Activated CD4-positive, alpha-beta memory T cell treated with anti-CD3 and anti-CD28 coated beads for 36 hours (primary cell): ENCODE results near the gene DCAKD. TPM values are rescaled to one million over a fixed set of nuclear protein-coding genes. Genes with fewer than 3 reads are reported as not detected.

Experiments used
- CTCF ChIA-PET: fragments of 350-600 bp; sonication (Branson Sonifier 250); formaldehyde crosslinking; loops from one replicate; lab custom pipeline; 2021; ENCODE audit warnings: antibody characterized with exemption, inconsistent platforms; lab: Charles Lee
- POLR2A ChIA-PET: fragments of 350-600 bp; sonication (Branson Sonifier 250); formaldehyde crosslinking; loops from one replicate; lab custom pipeline; 2021; ENCODE audit warnings: antibody characterized with exemption; lab: Charles Lee
- DNase-seq: peaks from one replicate; pipeline ENCODE4 v3.0.0-alpha.2; 2020
- H3K27ac Mint-ChIP-seq: one replicate; pipeline ENCODE4 v1.8.0; 2021; ENCODE audit warnings: mixed read lengths
- H3K27me3 Mint-ChIP-seq: one replicate; pipeline ENCODE4 v1.8.0; 2021; ENCODE audit warnings: mixed read lengths
- H3K36me3 Mint-ChIP-seq: one replicate; pipeline ENCODE4 v1.8.0; 2021; ENCODE audit warnings: mixed read lengths
- H3K4me1 Mint-ChIP-seq: one replicate; pipeline ENCODE4 v1.8.0; 2021; ENCODE audit warnings: low read depth, mixed read lengths
- H3K4me3 Mint-ChIP-seq: one replicate; pipeline ENCODE4 v1.8.0; 2021; ENCODE audit warnings: mild to moderate bottlenecking, mixed read lengths
- H3K9me3 Mint-ChIP-seq: one replicate; pipeline ENCODE4 v1.8.0; 2021; ENCODE audit warnings: mixed read lengths
- intact Hi-C: fragments of 100-400 bp; cut with micrococcal nuclease; formaldehyde crosslinking; loops from one replicate; pipeline ENCODE4 v1.15.1; 2023
- total RNA-seq, 2 experiments: library from RNA; stranded (reverse); gene quantifications; one replicate each; pipeline ENCODE4 v1.2.3, GENCODE V29; 2021

The DCAKD gene
- total RNA-seq, 2 experiments from 2014 or later: 32.0 to 34.0 TPM

DNA sequence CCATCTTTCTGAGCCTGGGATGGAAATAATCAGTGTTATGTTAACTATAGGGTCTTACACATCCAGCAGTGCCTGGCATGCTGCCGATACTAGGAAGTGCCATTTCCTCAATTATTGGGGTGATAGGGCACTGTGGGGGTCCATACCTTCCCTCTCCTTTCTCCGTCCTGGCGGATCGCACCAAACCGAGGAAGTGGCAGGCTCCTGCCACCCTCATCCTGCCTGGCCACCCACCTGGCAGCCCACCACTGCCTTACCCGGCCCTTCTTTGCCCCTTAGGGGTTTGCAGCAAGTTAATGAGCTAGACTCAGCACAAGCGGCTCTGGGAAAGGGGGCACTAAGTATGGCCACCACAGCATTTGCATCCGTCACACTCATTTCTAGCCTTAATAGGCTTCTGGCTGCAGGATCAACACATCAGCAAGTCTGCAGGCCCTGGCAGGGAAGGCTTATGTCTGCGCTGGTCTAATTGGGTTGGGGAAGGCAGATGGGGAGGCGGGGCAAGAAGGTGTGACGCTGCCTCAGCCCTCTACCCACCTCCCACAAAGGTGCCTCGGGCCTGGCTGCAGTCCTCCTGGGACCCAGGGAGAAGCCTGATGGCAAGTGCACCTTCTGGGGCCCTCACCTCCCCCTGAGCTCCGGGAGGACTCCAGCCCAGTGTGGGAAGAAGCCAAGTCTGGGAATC lies 28.6 kb downstream of the DCAKD start:
- POLR2A ChIA-PET: no interaction called here
- Mint-ChIP-seq H3K36me3 (peaks cover 4% of the 10 kb centered on the region), H3K27ac (no peak overlapping the region), H3K4me3 (no peak overlapping the region), H3K4me1 (peaks cover 16% of the 10 kb centered on the region), H3K9me3 (no peaks in the 10 kb centered on the region), H3K27me3 (peaks cover 31% of the 10 kb centered on the region)
- no peak for DNase-seq
- CTCF ChIA-PET: interaction anchor here (0.6 to 6.3 kb wide), 34 partner anchors 11 to 1862 kb away, joined by 3 to 162 read pairs (median 6); partner anchors contain the start of genes DCAKD, EFTUD2 and GFAP
- intact Hi-C loops: loop anchor here (1.0 to 5.0 kb wide), 3 partner anchors 102 to 245 kb away; partner anchors contain the start of gene EFTUD2

DNA sequence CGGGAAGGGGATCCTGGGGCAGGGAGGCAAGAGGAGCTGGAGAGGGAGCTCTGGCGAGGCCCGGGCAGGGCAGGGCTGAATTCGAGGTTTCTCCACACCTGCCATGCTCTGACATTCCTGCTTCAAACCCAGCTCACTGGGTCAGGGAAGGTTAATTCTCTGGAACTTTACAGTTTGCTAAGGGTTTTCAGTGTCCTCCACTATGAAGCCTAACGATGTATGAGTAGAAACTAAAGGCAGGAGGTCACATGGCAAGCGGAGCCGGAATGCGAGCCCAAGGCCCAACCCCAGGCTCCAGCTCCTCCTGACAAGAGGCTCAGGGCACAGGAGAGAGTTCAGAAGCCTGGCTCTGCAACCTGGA lies 29.2 kb downstream of the DCAKD start:
- intact Hi-C loops: loop anchor here (1.0 to 5.0 kb wide), 3 partner anchors 102 to 245 kb away; partner anchors contain the start of gene EFTUD2
- Mint-ChIP-seq H3K9me3 (no peaks in the 10 kb centered on the region), H3K4me1 (peaks cover 16% of the 10 kb centered on the region), H3K27ac (no peak overlapping the region), H3K4me3 (no peak overlapping the region), H3K27me3 (peaks cover 33% of the 10 kb centered on the region), H3K36me3 (peaks cover 4% of the 10 kb centered on the region)
- DNase-seq: no peak
- ChIA-PET CTCF (interaction anchor here (0.6 to 6.3 kb wide), 35 partner anchors 11 to 1863 kb away, joined by 3 to 162 read pairs (median 6); partner anchors contain the start of genes DCAKD, EFTUD2 and GFAP), POLR2A (no interaction called here)

DNA sequence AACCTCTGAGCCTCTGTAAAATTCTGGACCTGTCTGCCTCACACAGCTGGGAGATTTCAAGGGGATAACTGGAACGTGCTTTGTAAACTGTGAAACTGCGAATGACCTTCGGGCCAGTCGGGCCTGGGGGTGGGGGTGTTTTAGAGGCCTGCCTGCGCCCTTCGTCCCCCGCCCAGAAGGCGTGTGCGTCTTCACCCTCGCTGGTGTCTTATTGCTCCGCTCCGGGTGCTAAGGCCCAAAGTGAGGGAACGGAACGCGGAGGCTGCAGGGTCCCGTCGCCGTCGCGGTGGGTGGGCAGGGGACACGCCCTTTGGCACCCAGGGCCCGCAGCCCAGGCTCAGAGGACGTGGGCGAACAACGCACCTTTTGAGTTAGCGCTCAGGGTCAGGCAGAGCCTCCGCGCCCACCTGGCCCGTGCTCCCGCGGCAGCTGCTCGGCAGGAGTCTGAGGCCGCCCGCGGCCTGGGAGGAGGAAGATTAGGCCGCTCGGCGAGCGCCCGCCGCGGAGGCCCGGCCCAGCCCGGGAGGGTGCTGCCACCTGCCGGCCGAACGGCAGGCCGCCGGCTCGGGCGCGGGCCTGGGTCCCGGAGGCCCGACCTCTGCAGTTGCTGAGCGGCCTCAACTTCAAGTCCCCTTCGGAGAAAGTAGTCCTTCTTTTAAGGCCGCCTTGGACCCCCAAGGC lies 29.7 kb downstream of the DCAKD start:
- Mint-ChIP-seq H3K4me3 (peak overlapping the region; percentile 12), H3K36me3 (peaks cover 4% of the 10 kb centered on the region), H3K4me1 (peaks cover 16% of the 10 kb centered on the region), H3K9me3 (no peaks in the 10 kb centered on the region), H3K27me3 (peaks cover 35% of the 10 kb centered on the region), H3K27ac (no peak overlapping the region)
- DNase-seq: peak; percentile 71
- CTCF ChIA-PET: interaction anchor here (0.6 to 6.3 kb wide), 36 partner anchors 10 to 1863 kb away, joined by 3 to 162 read pairs (median 6); partner anchors contain the start of genes DCAKD, EFTUD2 and GFAP
- POLR2A ChIA-PET: interaction anchor here (2.6 kb wide), 1 partner anchor 101 kb away, joined by 12 read pairs; no protein-coding TSS in a partner anchor
- intact Hi-C loops: loop anchor here (1.0 to 5.0 kb wide), 4 partner anchors 75 to 244 kb away; partner anchors contain the start of genes EFTUD2 and KIF18B

DNA sequence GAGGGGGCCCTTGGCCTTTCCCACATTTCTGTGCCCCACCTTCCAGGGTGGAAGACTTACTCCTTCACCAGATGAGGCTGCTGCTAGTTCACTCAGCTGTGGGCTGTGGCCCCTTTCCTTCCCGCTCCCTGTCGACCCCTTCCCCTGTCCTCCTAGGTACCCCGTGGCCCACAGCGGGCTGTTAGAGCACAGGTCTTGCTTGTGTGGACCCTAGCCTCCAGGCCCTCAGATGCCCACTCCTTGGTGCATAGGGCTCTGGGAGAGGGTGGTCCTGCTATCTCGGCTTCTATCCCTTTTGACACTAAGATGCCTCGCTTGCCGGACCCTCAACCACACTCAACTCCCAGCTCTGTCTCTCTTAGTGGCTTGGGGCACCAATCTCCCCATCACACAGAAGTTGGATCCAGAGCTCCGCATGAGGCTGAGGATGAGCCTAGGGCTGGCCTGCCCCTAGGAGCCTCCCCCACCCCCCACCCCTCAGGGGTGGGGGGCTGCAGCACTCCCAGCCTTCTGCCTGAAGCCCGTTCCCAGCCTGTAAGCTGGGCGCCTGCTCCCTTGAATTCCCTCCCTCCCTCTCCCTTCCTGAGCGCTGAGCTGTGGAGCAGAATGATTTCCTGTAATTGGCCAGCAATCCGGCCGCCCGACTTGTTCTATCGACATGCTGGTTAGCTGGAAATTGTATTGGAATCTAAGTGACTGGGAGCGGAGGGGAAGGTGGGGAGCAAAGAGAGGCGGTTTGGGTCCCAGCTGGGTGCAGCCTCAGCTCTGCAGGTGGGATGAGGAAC lies 30.9 kb downstream of the DCAKD start:
- no peak overlapping the region for H3K27ac Mint-ChIP-seq
- ChIA-PET POLR2A (interaction anchor here (1.0 to 2.6 kb wide), 2 partner anchors 30 to 100 kb away, joined by 3 to 12 read pairs; no protein-coding TSS in a partner anchor), CTCF (interaction anchor here (0.8 to 6.3 kb wide), 24 partner anchors 9 to 245 kb away, joined by 3 to 162 read pairs (median 6); partner anchors contain the start of genes ACBD4, DCAKD, EFTUD2 and GFAP)
- H3K9me3 Mint-ChIP-seq: no peaks in the 10 kb centered on the region
- intact Hi-C loops: loop anchor here (2.0 to 5.0 kb wide), 3 partner anchors 74 to 243 kb away; partner anchors contain the start of genes EFTUD2 and KIF18B
- H3K36me3 Mint-ChIP-seq: peaks cover 3% of the 10 kb centered on the region
- H3K27me3 Mint-ChIP-seq: peaks cover 37% of the 10 kb centered on the region
- no peak for DNase-seq
- H3K4me3 Mint-ChIP-seq: no peak overlapping the region
- H3K4me1 Mint-ChIP-seq: peaks cover 16% of the 10 kb centered on the region

GRCh38 chr17:45018848-45019711 lies 32.4 kb downstream of the DCAKD start:
- Mint-ChIP-seq H3K36me3 (peaks cover 3% of the 10 kb centered on the region), H3K27me3 (peaks cover 37% of the 10 kb centered on the region), H3K4me1 (peaks cover 16% of the 10 kb centered on the region), H3K27ac (no peak overlapping the region), H3K4me3 (peak overlapping the region; percentile 78), H3K9me3 (no peaks in the 10 kb centered on the region)
- peak; percentile 53 for DNase-seq
- CTCF ChIA-PET: interaction anchor here (0.6 to 6.3 kb wide), 12 partner anchors 15 to 244 kb away, joined by 3 to 162 read pairs (median 4); partner anchors contain the start of genes GFAP and KIF18B
- POLR2A ChIA-PET: interaction anchor here (0.5 to 2.6 kb wide), 3 partner anchors 24 to 105 kb away, joined by 3 to 12 read pairs (median 3); no protein-coding TSS in a partner anchor
- intact Hi-C loops: loop anchor here (1.0 to 2.0 kb wide), 2 partner anchors 46 to 99 kb away; no protein-coding TSS in a partner anchor

DNA sequence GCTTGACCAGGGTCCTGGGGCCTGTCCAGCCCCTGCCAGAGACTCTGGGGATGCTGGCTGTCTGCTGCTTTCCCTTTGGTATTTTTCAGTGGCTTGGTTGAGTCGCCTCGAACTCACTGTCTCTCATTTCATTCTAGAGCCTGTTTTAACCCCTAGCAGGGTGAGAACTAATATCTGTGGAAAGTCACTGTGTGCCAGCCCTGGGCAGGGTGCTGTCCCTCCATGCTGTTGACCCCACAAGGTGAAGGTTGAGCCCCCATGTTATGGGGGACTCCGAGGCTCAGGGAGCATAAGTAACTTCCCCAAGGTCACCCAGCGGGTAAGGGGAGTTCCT lies 33.0 kb downstream of the DCAKD start:
- H3K9me3 Mint-ChIP-seq: no peaks in the 10 kb centered on the region
- peaks cover 37% of the 10 kb centered on the region for H3K27me3 Mint-ChIP-seq
- peaks cover 16% of the 10 kb centered on the region for H3K4me1 Mint-ChIP-seq
- ChIA-PET CTCF (interaction anchor here (0.8 to 6.3 kb wide), 4 partner anchors 47 to 105 kb away, joined by 3 to 162 read pairs (median 38); partner anchors contain the start of gene GFAP), POLR2A (no interaction called here)
- no peak overlapping the region for H3K27ac Mint-ChIP-seq
- DNase-seq: no peak
- peak overlapping the region; percentile 78 for H3K4me3 Mint-ChIP-seq
- peaks cover 3% of the 10 kb centered on the region for H3K36me3 Mint-ChIP-seq
- intact Hi-C loops: loop anchor here (1.0 to 2.0 kb wide), 2 partner anchors 46 to 98 kb away; no protein-coding TSS in a partner anchor

DNA sequence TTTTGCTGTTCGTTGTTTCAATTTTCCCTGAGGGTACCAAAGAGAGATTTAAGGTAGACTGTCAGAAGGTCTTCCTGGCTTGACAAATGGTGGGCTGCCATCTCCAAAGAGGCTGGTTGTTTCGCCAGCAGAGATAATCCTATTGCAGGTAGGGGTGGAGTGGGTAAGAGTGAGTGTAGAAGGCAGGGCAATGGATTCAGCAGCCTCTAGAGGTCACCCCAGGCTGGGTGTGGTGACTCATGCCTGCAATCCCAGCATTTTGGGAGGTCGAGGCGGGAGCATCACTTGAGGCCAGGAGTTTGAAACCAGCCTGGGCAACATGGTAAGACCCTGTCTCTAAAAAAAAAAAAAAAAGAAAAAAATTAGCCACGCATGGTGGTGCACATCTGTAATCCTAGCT lies 34.6 kb downstream of the DCAKD start:
- Mint-ChIP-seq H3K27me3 (peaks cover 37% of the 10 kb centered on the region), H3K9me3 (no peaks in the 10 kb centered on the region), H3K36me3 (peaks cover 3% of the 10 kb centered on the region), H3K4me1 (peaks cover 16% of the 10 kb centered on the region), H3K4me3 (no peak overlapping the region), H3K27ac (no peak overlapping the region)
- no peak for DNase-seq
- ChIA-PET CTCF (interaction anchor here (2.7 kb wide), 1 partner anchor 97 kb away, joined by 11 read pairs; no protein-coding TSS in a partner anchor), POLR2A (no interaction called here)
- intact Hi-C loops: no loop called here

DNA sequence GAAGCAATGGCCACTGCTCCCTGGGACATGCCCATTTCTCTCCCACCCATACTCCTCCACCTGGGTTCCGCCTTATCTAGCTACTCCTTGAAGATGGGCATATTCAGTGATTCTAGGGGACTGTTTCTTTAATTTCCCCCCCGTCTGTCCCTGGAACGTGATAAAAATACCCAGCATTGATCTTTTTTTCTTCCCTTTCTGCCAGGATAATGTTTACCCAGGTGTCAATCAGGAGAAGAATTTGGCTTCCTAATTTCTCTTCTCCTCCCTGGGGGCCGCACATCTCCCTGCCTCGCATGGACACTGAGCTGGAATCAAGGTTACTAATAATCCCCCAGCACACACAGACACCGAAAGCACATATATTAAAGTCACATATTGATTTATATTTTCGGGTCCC lies 35.2 kb downstream of the DCAKD start:
- Mint-ChIP-seq H3K27ac (no peak overlapping the region), H3K4me1 (peaks cover 13% of the 10 kb centered on the region), H3K36me3 (no peaks in the 10 kb centered on the region), H3K27me3 (peaks cover 33% of the 10 kb centered on the region), H3K4me3 (no peak overlapping the region), H3K9me3 (no peaks in the 10 kb centered on the region)
- CTCF ChIA-PET: interaction anchor here (2.7 kb wide), 1 partner anchor 96 kb away, joined by 11 read pairs; no protein-coding TSS in a partner anchor
- no peak for DNase-seq
- POLR2A ChIA-PET: no interaction called here
- intact Hi-C loops: no loop called here

- intact Hi-C loops: no loop called here
- Mint-ChIP-seq H3K27me3 (peaks cover 11% of the 10 kb centered on the region), H3K36me3 (no peaks in the 10 kb centered on the region), H3K4me1 (no peaks in the 10 kb centered on the region), H3K4me3 (no peak overlapping the region), H3K27ac (no peak overlapping the region), H3K9me3 (no peaks in the 10 kb centered on the region)
- CTCF ChIA-PET: interaction anchor here (0.6 to 4.6 kb wide), 3 partner anchors 8 to 93 kb away, joined by 3 to 20 read pairs (median 4); no protein-coding TSS in a partner anchor
- POLR2A ChIA-PET: no interaction called here
- no peak for DNase-seq
These were observed 38.1 kb downstream of the DCAKD start for GRCh38 chr17:45013021-45013997.
